Activated CD4-positive, alpha-beta T cell treated with anti-CD3 and anti-CD28 coated beads for 36 hours (primary cell): ENCODE results near the gene SASH3. TPM values are rescaled to one million over a fixed set of nuclear protein-coding genes. Genes with fewer than 3 reads are reported as not detected.
A peak's percentile ranks its signal among the peaks of the same experiment; 100 is the strongest.

Experiments used
- ATAC-seq: fragments of 200-7000 bp; cut with Tn5 transposase; one replicate; pipeline ENCODE4 v1.10.0; 2021; ENCODE audit warnings: mild to moderate bottlenecking, moderate library complexity
- CTCF ChIA-PET: fragments of 350-600 bp; sonication (Branson Sonifier 250); formaldehyde crosslinking; loops from one replicate; lab custom pipeline; 2021; ENCODE audit warnings: antibody characterized with exemption; lab: Charles Lee
- POLR2A ChIA-PET: fragments of 350-600 bp; sonication (Branson Sonifier 250); formaldehyde crosslinking; loops from one replicate; lab custom pipeline; 2021; ENCODE audit warnings: antibody characterized with exemption, inconsistent platforms; lab: Charles Lee
- DNase-seq: peaks from one replicate; pipeline ENCODE4 v3.0.0-alpha.2; 2020
- H3K27ac Mint-ChIP-seq: one replicate; pipeline ENCODE4 v1.8.0; 2021; ENCODE audit warnings: mixed read lengths
- H3K27me3 Mint-ChIP-seq: one replicate; pipeline ENCODE4 v1.8.0; 2021; ENCODE audit warnings: mixed read lengths
- H3K36me3 Mint-ChIP-seq: one replicate; pipeline ENCODE4 v1.8.0; 2021; ENCODE audit warnings: low read depth, mixed read lengths
- H3K4me1 Mint-ChIP-seq: one replicate; pipeline ENCODE4 v1.8.0; 2021; ENCODE audit warnings: mixed read lengths
- H3K4me3 Mint-ChIP-seq: one replicate; pipeline ENCODE4 v1.8.0; 2021; ENCODE audit warnings: mild to moderate bottlenecking, moderate library complexity, mixed read lengths
- H3K9me3 Mint-ChIP-seq: one replicate; pipeline ENCODE4 v1.8.0; 2021; ENCODE audit warnings: low read depth, mixed read lengths
- intact Hi-C, 2 experiments: fragments of 100-400 bp; cut with DNase I in 1 of 2; cut with micrococcal nuclease in 1 of 2; formaldehyde crosslinking; loops; one replicate each; pipeline versions ENCODE4 v1.14.2 to v1.15.1; 2022 to 2024; cut with DNase I, micrococcal nuclease
- total RNA-seq, 2 experiments: library from RNA; stranded (reverse); gene quantifications; one replicate each; pipeline ENCODE4 v1.2.3, GENCODE V29; 2021

SASH3 gene
- total RNA-seq, 2 experiments from 2014 or later, result 118 to 126 TPM

GRCh38 chrX:129808829-129809796 is 29.4 kb downstream of the SASH3 start:
- Mint-ChIP-seq H3K27me3 (no peaks in the 10 kb centered on the region), H3K27ac (no peak overlapping the region), H3K4me1 (peaks cover 16% of the 10 kb centered on the region), H3K9me3 (no peaks in the 10 kb centered on the region), H3K4me3 (no peak overlapping the region), H3K36me3 (peaks cover 29% of the 10 kb centered on the region)
- intact Hi-C loops, result no loop called here
- POLR2A ChIA-PET, result no interaction called here
- ATAC-seq (peak; percentile 77), DNase-seq (no peak)
- CTCF ChIA-PET, result no interaction called here

DNA sequence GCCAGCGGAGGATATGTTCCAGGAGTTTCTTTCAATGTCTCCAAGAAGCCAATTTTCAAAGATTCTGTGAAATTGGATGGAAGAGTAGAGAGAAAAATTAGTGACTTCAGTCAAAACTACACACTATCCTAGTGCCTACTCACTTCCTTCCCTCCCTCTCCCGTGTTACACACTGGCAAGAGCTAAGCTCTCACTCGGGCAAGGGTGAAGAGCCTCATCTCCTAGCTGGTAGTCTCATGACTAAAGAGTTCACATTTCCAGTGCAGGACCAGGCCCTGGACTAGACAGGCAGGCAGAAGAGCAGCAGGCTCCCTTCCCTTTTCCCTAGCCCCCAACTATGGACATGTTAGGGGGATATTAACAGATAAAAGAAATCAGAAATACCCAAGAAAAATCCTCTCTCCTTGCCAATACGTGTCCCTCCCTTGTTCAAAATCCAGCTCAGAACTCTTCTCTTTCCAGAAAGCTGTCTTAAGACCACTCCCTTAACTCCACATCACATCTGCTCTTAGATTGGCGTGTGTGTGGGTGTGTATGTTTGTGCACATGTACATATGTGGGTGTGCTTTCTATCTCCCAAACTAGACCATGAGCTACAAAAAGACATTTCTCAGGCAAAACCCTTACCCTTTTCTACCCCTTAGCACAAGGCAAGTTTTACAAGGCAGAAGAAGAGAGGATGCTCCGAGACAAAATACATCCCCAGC is 34.1 kb downstream of the SASH3 start:
- H3K27ac Mint-ChIP-seq, result no peak overlapping the region
- H3K4me3 Mint-ChIP-seq, result no peak overlapping the region
- peaks cover 8% of the 10 kb centered on the region for H3K4me1 Mint-ChIP-seq
- no peaks in the 10 kb centered on the region for H3K27me3 Mint-ChIP-seq
- H3K9me3 Mint-ChIP-seq, result no peaks in the 10 kb centered on the region
- POLR2A ChIA-PET, result no interaction called here
- peaks cover 25% of the 10 kb centered on the region for H3K36me3 Mint-ChIP-seq
- intact Hi-C loops, result no loop called here
- no peak for DNase-seq
- CTCF ChIA-PET, result interaction anchor here (0.6 kb wide), 1 partner anchor 79 kb away, joined by 3 read pairs; no protein-coding TSS in a partner anchor
- ATAC-seq, result no peak

GRCh38 chrX:129818123-129818522 is 38.4 kb downstream of the SASH3 start:
- H3K9me3 Mint-ChIP-seq, result no peaks in the 10 kb centered on the region
- H3K27ac Mint-ChIP-seq, result no peak overlapping the region
- peaks cover 14% of the 10 kb centered on the region for H3K36me3 Mint-ChIP-seq
- intact Hi-C loops, result no loop called here
- DNase-seq (no peak), ATAC-seq (no peak)
- CTCF ChIA-PET, result no interaction called here
- H3K4me3 Mint-ChIP-seq, result no peak overlapping the region
- peaks cover 1% of the 10 kb centered on the region for H3K4me1 Mint-ChIP-seq
- no peaks in the 10 kb centered on the region for H3K27me3 Mint-ChIP-seq
- POLR2A ChIA-PET, result no interaction called here

- ChIA-PET CTCF (interaction anchor here (0.5 to 2.0 kb wide), 16 partner anchors 9 to 369 kb away, joined by 3 to 8 read pairs (median 4); no protein-coding TSS in a partner anchor), POLR2A (interaction anchor here (0.5 kb wide), 1 partner anchor 110 kb away, joined by 4 read pairs; no protein-coding TSS in a partner anchor)
- ATAC-seq (peak; percentile 87), DNase-seq (peak; percentile 65)
- intact Hi-C loops, result loop anchor here (1.0 to 5.0 kb wide), 4 partner anchors 67 to 216 kb away; no protein-coding TSS in a partner anchor
- Mint-ChIP-seq H3K27ac (peak overlapping the region; percentile 81), H3K9me3 (no peaks in the 10 kb centered on the region), H3K36me3 (peaks cover 13% of the 10 kb centered on the region), H3K4me3 (no peak overlapping the region), H3K4me1 (peaks cover 16% of the 10 kb centered on the region), H3K27me3 (no peaks in the 10 kb centered on the region)
These were observed 43.4 kb downstream of the SASH3 start for GRCh38 chrX:129823115-129823514.

DNA sequence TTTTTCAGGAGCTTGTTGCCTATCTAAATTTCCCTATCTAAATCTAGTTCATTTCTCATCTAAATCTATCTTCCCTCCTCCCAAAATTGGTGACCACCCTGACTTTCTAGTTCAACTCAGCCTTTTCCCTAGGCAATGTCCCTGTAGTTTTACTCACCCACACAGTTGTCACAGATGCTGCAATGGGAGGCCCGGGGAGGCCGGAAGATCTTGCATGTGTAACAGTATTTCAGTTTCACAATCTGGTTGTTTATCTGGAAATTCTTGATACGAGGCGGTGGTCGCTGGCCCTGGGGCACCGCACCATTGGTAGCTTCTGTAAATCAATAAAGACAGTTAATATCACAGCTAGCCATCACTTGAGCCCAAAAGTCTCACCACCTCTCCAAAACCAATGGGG is 43.8 kb downstream of the SASH3 start:
- peak; percentile 40 for DNase-seq
- Mint-ChIP-seq H3K9me3 (no peaks in the 10 kb centered on the region), H3K4me3 (no peak overlapping the region), H3K36me3 (peaks cover 13% of the 10 kb centered on the region), H3K27me3 (no peaks in the 10 kb centered on the region), H3K27ac (peak overlapping the region; percentile 81), H3K4me1 (peaks cover 16% of the 10 kb centered on the region)
- intact Hi-C loops, result loop anchor here (1.0 to 5.0 kb wide), 4 partner anchors 67 to 216 kb away; no protein-coding TSS in a partner anchor
- ChIA-PET POLR2A (interaction anchor here (0.5 kb wide), 1 partner anchor 110 kb away, joined by 4 read pairs; no protein-coding TSS in a partner anchor), CTCF (interaction anchor here (0.5 to 2.0 kb wide), 18 partner anchors 9 to 420 kb away, joined by 3 to 8 read pairs (median 4); no protein-coding TSS in a partner anchor)
- ATAC-seq, result peak; percentile 65

DNA sequence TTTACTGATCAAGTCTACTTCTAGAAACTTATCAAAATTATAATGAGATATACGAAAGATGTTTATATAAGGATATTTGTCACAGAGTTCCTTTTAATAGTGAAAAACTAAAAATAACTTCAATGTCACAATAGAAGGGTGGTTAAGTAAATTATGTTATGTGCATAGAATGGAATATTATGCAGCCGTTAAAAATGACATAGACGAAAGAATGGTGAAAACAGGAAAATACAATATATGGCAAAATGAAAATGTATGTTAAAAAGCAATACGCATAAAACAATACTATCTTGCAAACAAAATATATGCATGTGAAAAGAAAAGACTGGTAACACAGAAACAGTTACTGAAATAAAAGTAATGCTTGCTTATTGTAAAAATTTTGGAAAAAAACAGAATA is 44.9 kb downstream of the SASH3 start:
- CTCF ChIA-PET, result interaction anchor here (0.6 to 1.5 kb wide), 4 partner anchors 12 to 174 kb away, joined by 3 to 4 read pairs (median 3); no protein-coding TSS in a partner anchor
- DNase-seq, result no peak
- peaks cover 15% of the 10 kb centered on the region for H3K36me3 Mint-ChIP-seq
- POLR2A ChIA-PET, result no interaction called here
- ATAC-seq, result no peak
- no peaks in the 10 kb centered on the region for H3K9me3 Mint-ChIP-seq
- H3K27ac Mint-ChIP-seq, result no peak overlapping the region
- H3K27me3 Mint-ChIP-seq, result no peaks in the 10 kb centered on the region
- intact Hi-C loops, result loop anchor here in 1 of 2 experiments (5.0 kb wide), 2 partner anchors 167 to 217 kb away; no protein-coding TSS in a partner anchor
- H3K4me1 Mint-ChIP-seq, result peaks cover 16% of the 10 kb centered on the region
- H3K4me3 Mint-ChIP-seq, result no peak overlapping the region

DNA sequence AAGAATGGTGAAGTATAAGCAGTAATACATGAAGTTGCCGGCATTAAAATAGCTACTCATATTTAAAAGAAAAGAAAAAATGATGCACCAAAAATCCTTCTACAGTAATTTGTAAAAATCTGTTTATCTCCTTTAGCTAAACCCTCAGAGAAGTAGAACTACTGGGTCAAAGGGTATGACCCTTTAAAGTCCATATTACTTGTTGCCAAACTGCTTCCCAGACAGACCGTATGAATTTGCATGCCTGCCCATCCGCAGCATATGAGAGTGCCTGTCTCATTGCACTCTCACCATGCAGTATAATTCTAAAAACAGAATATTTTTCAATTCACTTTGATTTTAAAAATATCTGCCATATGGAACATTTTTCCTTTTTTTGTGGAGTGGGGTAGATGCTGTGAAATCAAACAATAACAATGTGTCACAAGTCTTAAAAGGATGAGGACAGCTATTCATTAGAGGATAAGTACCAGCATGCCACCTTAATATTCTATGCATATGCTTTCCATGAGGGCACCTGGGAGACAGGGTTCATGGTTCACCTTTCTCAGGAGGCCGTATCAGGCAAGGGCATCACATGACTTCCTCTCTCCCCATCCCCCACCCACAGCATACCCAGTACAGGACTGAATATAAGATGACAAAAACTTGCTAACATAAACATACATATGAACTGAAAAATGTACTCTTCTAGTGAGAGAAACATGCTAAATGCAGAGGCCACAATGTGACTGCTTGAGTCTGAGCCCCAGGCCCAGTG is 46.2 kb downstream of the SASH3 start:
- peak; percentile 68 for ATAC-seq
- Mint-ChIP-seq H3K9me3 (no peaks in the 10 kb centered on the region), H3K4me1 (peaks cover 16% of the 10 kb centered on the region), H3K4me3 (no peak overlapping the region), H3K36me3 (peaks cover 12% of the 10 kb centered on the region), H3K27ac (no peak overlapping the region), H3K27me3 (no peaks in the 10 kb centered on the region)
- intact Hi-C loops, result no loop called here
- DNase-seq, result peak; percentile 20
- POLR2A ChIA-PET, result interaction anchor here (0.6 to 0.7 kb wide), 2 partner anchors 169 to 216 kb away, joined by 3 read pairs; no protein-coding TSS in a partner anchor
- CTCF ChIA-PET, result interaction anchor here (0.5 to 1.5 kb wide), 5 partner anchors 11 to 222 kb away, joined by 3 to 6 read pairs (median 3); no protein-coding TSS in a partner anchor

- CTCF ChIA-PET, result interaction anchor here (0.7 to 1.2 kb wide), 3 partner anchors 17 to 218 kb away, joined by 3 to 4 read pairs (median 3); no protein-coding TSS in a partner anchor
- peaks cover 6% of the 10 kb centered on the region for H3K36me3 Mint-ChIP-seq
- H3K4me1 Mint-ChIP-seq, result peaks cover 9% of the 10 kb centered on the region
- ATAC-seq (no peak), DNase-seq (no peak)
- POLR2A ChIA-PET, result no interaction called here
- intact Hi-C loops, result no loop called here
- H3K27me3 Mint-ChIP-seq, result no peaks in the 10 kb centered on the region
- H3K27ac Mint-ChIP-seq, result no peak overlapping the region
- H3K4me3 Mint-ChIP-seq, result no peak overlapping the region
- no peaks in the 10 kb centered on the region for H3K9me3 Mint-ChIP-seq
These were observed 50.7 kb downstream of the SASH3 start for GRCh38 chrX:129830494-129830893.

GRCh38 chrX:129831091-129831885 is 51.5 kb downstream of the SASH3 start:
- no peak for DNase-seq
- no peaks in the 10 kb centered on the region for H3K9me3 Mint-ChIP-seq
- ChIA-PET POLR2A (no interaction called here), CTCF (interaction anchor here (1.0 to 1.2 kb wide), 3 partner anchors 8 to 219 kb away, joined by 3 to 4 read pairs (median 3); no protein-coding TSS in a partner anchor)
- intact Hi-C loops, result no loop called here
- H3K4me1 Mint-ChIP-seq, result peaks cover 2% of the 10 kb centered on the region
- no peaks in the 10 kb centered on the region for H3K27me3 Mint-ChIP-seq
- no peak overlapping the region for H3K4me3 Mint-ChIP-seq
- no peak overlapping the region for H3K27ac Mint-ChIP-seq
- no peak for ATAC-seq
- peaks cover 4% of the 10 kb centered on the region for H3K36me3 Mint-ChIP-seq
